A673 (cell line): ENCODE results near the gene PSMC4. TPM values are rescaled to one million over a fixed set of nuclear protein-coding genes. Genes with fewer than 3 reads are reported as not detected.

Experiments
- BruUV-seq: library from RNA; stranded (reverse); fragments of 400-500 nt; replicated peaks from 2 replicates; lab custom pipeline; 2021; lab: Mats Ljungman, UMichigan
- CTCF ChIA-PET: fragments of 300-600 bp; sonication (Branson Sonifier 250); formaldehyde crosslinking; loops from one replicate; lab custom pipeline; 2022; ENCODE audit warnings: antibody characterized with exemption; lab: Charles Lee
- POLR2A ChIA-PET: fragments of 300-600 bp; sonication (Branson Sonifier 250); formaldehyde crosslinking; loops from one replicate; lab custom pipeline; 2022; ENCODE audit warnings: antibody characterized with exemption; ENCODE audit not compliant: low non-redundant PET; lab: Charles Lee
- DNase-seq: peaks from one replicate; pipeline ENCODE4 v3.0.0-alpha.2; 2015; ENCODE audit warnings: low spot score
- H3K27ac ChIP-seq: fragments of 200-600 bp; sonication (generic); 2 replicates; pipeline ENCODE4 v1.5.1; 2016; ENCODE audit warnings: mixed run types, low read depth, mild to moderate bottlenecking, mixed read lengths, antibody characterized with exemption, low read length; ENCODE audit not compliant: poor library complexity, severe bottlenecking
- H3K27me3 ChIP-seq: fragments of 200-600 bp; sonication (generic); replicated peaks from 2 replicates; pipeline ENCODE4 v1.6.1; 2017; ENCODE audit warnings: mixed run types, low read depth, mild to moderate bottlenecking, mixed read lengths, antibody characterized with exemption, low read length; ENCODE audit not compliant: insufficient read depth, poor library complexity
- H3K36me3 ChIP-seq: fragments of 200-600 bp; sonication (generic); 2 replicates; pipeline ENCODE4 v1.6.1; 2016; ENCODE audit warnings: mixed run types, mild to moderate bottlenecking, mixed read lengths, antibody characterized with exemption, low read length; ENCODE audit not compliant: insufficient read depth, poor library complexity, severe bottlenecking
- H3K4me1 ChIP-seq: fragments of 200-600 bp; sonication (generic); 2 replicates; pipeline ENCODE4 v1.6.1; 2017; ENCODE audit warnings: mixed run types, mild to moderate bottlenecking, mixed read lengths, antibody characterized with exemption, low read length; ENCODE audit not compliant: insufficient read depth, poor library complexity, severe bottlenecking
- H3K4me3 ChIP-seq: fragments of 200-600 bp; sonication (generic); 2 replicates; pipeline ENCODE4 v1.5.1; 2016; ENCODE audit warnings: low read depth, mixed run types, mild to moderate bottlenecking, mixed read lengths, low read length; ENCODE audit not compliant: poor library complexity, severe bottlenecking
- H3K9me3 ChIP-seq: fragments of 200-600 bp; sonication (generic); 2 replicates; pipeline ENCODE4 v1.6.1; 2016; ENCODE audit warnings: mixed run types, low read depth, mild to moderate bottlenecking, mixed read lengths, antibody characterized with exemption, low read length; ENCODE audit not compliant: poor library complexity, severe bottlenecking
- CTCF ChIP-seq: fragments of 300-800, 200-600 bp; sonication (generic); conservative IDR thresholded peaks from 2 replicates; pipeline ENCODE4 v1.5.1; 2017; ENCODE audit warnings: low read depth, mild to moderate bottlenecking, antibody characterized with exemption, low read length, moderate library complexity, mixed read lengths
- EZH2 ChIP-seq: fragments of 200-600 bp; sonication (generic); IDR thresholded peaks from 2 replicates; pipeline ENCODE4 v1.6.1; 2017; ENCODE audit warnings: borderline replicate concordance, low read depth, mild to moderate bottlenecking, mixed read lengths, antibody characterized with exemption, low read length; ENCODE audit not compliant: poor library complexity, severe bottlenecking
- intact Hi-C: fragments of 100-400 bp; cut with micrococcal nuclease; formaldehyde crosslinking; loops from one replicate; pipeline ENCODE4 v1.10.0; 2022; ENCODE audit not compliant: unreplicated experiment
- total RNA-seq: library from RNA; stranded (reverse); gene quantifications from 2 replicates; pipeline ENCODE4 v1.2.3, GENCODE V29; 2021

PSMC4 gene
- total RNA-seq, 1 experiment from 2014 or later, result 291 TPM

GRCh38 chr19:39963898-39964297, 7.1 kb upstream of the PSMC4 start:
- intact Hi-C loops, result no loop called here
- POLR2A ChIA-PET, result no interaction called here
- no TSS peak for BruUV-seq

GRCh38 chr19:39966617-39967016, 4.3 kb upstream of the PSMC4 start:
- Histone ChIP-seq H3K4me3 (no peak overlapping the region), H3K9me3 (no peaks in the 10 kb centered on the region), H3K36me3 (no peaks in the 10 kb centered on the region), H3K27ac (no peak overlapping the region), H3K27me3 (no peaks in the 10 kb centered on the region), H3K4me1 (peaks cover 22% of the 10 kb centered on the region)
- ChIA-PET CTCF (no interaction called here), POLR2A (no interaction called here)
- no peak for TF ChIP-seq CTCF
- no peak for TF ChIP-seq EZH2
- intact Hi-C loops, result no loop called here
- DNase-seq, result no peak
- no TSS peak for BruUV-seq

More at GRCh38 chr19:39963898-39964297, 7.1 kb upstream of the PSMC4 start:
- H3K9me3 ChIP-seq, result no peaks in the 10 kb centered on the region
- H3K4me1 ChIP-seq, result peaks cover 21% of the 10 kb centered on the region
- no peak overlapping the region for H3K4me3 ChIP-seq
- H3K27me3 ChIP-seq, result no peaks in the 10 kb centered on the region
- TF ChIP-seq EZH2 (no peak), CTCF (no peak)
- no peak for DNase-seq
- CTCF ChIA-PET, result no interaction called here
- H3K27ac ChIP-seq, result no peak overlapping the region
- H3K36me3 ChIP-seq, result no peaks in the 10 kb centered on the region

- ChIA-PET POLR2A (no interaction called here), CTCF (no interaction called here)
- Histone ChIP-seq H3K4me3 (no peak overlapping the region), H3K27me3 (no peaks in the 10 kb centered on the region), H3K9me3 (no peaks in the 10 kb centered on the region), H3K36me3 (peaks cover 6% of the 10 kb centered on the region), H3K27ac (peak overlapping the region; percentile 56), H3K4me1 (peaks cover 27% of the 10 kb centered on the region)
- no peak for DNase-seq
- BruUV-seq, result no TSS peak
- TF ChIP-seq CTCF (no peak), EZH2 (no peak)
- intact Hi-C loops, result no loop called here
Measured at GRCh38 chr19:39967561-39967960, 3.4 kb upstream of the PSMC4 start.
